ENCODE results near the gene CELA2B.

DNA sequence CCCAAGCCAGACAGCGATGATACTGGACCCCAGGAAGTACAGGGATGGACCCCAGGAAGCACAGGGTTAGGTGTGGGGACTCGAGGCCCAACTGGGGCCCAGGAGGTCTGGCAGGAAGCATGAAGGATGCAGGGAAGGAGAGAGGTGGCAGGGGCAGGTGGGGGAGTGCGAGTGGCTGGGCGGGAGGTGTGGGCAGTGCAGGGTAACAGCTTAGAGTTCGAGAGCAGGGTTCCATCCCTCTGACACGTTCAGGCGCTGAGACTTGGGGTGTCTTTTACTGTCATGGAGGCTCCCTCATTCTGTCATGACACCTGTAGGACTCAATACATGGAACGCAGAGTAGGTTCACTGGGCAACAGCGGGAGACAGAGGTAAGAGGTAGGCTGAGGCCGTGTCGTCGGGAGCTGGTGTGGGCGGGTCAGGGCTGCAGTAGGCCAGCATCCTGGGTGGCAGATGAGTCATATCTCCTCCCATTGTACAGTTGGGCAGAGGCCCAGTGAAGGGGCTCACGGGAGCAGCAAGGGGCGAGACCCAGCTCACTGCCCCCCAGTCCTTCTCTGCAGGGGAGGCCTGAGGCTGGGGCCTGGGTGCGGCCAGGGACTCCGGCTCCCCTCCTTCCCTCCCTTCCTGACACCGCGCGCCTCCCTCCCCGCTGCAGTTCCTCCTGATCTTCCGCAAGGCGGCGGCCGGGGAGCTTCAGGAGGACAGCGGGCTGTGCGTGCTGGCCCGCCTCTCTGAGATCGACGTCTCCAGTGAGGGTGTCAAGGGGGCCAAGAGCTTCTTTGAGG is 49.2 kb upstream of the CELA2B start:
- no peak for TF ChIP-seq PHF8 (conservative IDR thresholded peaks at IDR 0.05; ENCODE audit: low read depth, low read length)
- TF ChIP-seq EZH2 (IDR thresholded peaks at IDR 0.05; ENCODE audit: low read depth, low read length, severe bottlenecking): no peak

Measured in H1 (cell line).